NAMALWA (cell line): ENCODE measurements around the gene CYYR1.
"Not testable (repeated sequence)": the region's sequence is repeated elsewhere in the genome, so short reads cannot be mapped to it uniquely, and the experiment has no call there.

Experiments used
- DNase-seq: peaks from one replicate; pipeline ENCODE4 v3.0.0-alpha.2; 2015; ENCODE audit warnings: low spot score

Gene CYYR1

DNA sequence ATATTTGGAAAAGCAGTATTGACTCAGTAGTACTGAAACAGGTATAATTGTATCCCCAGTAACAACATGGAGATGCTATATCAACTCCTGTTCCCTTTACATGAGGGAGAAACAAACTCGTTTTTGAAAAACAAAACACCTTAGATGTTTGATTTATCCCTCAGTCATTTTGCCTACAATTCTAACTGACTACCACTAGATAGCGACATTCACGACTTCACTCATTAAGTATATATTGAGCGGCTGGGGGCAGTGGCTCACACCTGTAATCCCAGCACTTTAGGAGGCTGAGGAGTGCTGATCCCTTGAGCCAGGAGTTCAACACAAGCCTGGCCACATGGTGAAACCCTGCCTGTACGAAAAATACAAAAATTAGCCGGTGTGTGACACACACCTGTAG, 83.3 kb downstream of the CYYR1 start:
- DNase-seq = no peak

DNA sequence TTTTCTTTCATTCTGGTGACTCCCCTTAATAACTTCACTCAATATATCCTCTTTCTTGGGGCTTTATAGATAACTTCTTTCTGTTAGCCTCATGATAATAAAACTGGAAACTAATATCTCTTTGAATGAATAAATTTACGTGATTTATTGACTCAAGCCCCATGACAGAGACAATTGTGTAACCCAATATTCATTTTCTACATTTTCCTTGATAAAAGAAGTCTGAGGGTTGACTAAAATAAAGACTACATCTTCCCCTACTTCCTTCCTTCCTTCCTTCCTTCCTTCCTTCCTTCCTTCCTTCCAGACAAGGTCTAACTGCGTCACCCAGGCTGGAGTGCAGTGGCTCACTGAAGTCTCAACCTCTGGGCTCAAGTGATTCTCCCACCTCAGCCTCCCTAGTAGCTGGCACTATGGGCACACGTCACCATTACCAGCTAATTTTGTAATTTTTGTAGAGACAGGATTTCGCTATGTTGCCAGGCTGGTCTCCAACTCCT, 85.1 kb downstream of the CYYR1 start:
- no peak for DNase-seq

DNA sequence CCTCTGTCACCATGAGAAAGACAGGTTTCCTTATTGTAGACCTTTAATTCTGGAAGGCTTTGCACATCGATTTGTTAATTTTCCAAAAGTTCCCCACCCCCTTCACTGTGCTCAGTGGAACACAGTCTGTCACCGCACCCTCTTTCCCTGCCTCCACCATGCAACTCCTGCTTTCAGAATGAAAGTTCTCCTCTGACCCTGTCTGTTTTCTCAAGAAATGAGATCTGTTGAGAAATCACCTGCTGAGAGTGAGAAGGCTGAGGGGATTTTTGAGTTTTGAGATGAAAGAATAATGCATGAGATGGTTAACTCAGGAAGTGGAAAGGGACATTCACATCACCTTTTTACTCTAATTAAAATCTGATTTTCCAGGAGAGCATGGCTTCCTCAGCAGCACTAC, 99.6 kb downstream of the CYYR1 start:
- DNase-seq = no peak

DNA sequence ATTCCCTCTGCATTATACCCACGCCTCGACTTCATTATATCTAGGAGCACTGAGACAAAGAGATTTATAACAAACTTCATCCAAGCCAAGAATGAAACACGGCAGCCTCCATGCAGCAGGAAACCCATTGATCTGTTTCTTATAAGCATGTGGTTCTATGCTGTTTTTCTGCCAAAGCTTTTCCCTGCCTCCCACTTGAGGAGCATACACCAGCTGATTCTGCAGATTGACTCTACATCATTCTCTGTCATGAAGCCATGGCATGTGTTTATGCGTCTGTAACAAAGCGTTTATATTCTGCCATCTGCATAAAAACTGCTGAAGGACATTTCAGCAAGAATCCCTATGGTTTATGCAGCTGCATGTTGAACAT, 102.0 kb downstream of the CYYR1 start:
- DNase-seq = no peak

DNA sequence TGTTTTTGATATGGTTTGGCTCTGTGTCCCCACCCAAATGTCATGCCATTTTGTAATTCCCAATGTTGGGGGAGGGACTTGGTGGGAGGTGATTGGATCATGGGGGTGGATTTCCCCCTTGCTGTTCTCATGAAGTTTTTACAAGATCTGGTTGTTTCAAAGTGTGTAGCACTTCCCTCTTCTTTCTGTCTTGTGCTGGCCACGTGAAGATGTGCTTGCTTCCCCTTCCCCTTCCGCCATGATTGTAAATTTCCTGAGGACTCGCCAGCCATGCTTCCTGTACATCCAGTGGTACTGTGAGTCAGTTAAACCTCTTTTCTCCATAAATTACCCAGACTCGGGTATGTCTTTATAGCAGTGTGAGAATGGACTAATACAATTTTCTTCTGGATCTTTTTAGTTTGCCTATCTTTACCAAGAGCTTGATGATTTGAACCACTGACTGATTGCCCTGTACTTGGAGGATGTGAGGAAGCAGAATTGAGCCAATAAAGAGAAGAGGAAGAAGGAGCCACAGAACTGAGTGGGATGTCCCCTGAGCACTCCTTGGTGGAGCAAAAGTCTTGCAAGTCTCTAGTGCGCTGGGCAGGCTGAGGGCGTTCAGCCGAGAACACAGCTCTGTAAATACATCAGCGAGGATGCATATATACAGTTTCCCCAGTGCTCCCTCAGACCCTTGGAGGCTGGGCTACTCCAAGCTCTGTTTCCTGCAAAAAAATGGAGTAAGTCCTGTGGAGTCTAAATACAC, 102.6 kb downstream of the CYYR1 start:
- no peak for DNase-seq

DNA sequence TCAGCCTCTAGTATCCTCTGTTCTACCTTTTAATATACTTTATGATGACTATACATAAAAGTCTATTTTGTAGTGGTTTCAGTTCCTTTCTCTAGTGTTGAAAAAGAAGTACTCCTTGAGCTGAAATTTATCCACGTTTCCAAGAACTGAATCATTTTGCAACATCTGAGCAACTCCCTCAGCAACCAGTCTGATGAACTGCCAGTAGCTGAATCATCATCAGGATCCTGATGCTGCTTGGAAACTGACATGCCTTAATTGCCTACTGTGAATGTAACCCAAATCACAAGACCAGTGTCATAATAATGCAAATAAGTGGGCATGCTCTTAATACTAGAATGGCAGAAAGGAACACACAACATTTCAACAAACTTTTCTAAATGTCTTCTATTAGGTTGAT, 103.3 kb downstream of the CYYR1 start:
- DNase-seq = no peak

DNA sequence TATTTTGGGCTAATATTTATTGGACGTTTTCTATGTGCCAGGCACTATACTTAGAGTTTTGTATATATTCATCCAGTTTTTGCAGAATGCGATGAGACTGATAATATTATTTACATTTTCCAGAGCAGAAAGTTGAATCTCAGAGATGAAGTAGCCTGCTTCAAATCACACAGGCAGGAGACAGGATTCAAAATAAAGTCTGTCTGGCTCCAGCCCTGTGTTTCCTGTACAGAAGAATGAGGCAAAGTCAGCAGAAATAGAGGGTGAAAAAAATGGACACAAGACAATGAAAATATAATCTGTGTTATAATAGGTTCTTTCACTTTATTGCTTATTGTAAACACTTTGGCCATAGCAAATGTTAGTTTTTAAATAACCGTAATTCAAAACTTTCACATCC, 107.2 kb downstream of the CYYR1 start:
- DNase-seq = no peak

DNA sequence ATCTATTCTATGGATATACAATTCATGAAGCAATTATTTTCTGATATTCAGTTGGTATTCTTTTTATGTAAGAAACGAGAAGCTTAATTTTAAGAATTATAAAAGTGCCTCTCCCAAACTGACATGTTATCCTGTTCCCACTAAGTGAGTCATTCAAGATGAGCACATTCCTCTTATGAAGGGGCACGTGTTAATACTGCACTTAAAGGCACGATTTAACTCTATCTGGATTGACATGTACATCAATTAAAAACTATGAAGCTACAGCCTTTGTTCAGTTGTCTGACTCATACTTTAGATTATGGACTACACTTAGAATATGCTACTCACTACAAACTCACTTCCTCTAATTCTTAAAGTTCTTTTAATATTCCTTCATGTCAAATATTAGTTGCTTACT, 111.6 kb downstream of the CYYR1 start:
- no peak for DNase-seq

DNA sequence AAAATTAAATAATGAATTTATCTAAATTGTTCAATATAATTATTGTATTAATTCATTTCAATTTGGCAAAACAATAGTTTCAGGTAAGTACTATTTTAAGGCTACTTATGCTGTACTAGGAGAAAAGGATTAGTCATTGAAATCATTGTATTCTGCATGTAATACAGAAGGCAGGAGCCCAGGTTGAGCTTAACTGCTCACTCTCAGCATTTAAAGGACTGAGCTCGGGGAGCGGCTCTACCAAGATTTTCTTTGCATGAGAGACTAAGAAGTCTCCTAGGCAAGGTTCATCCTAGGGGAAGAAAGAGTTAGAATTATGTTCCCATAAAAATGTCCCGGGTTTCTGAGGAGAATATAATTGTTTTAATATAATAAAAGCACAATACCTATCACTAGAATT, 112.5 kb downstream of the CYYR1 start:
- DNase-seq = no peak

DNA sequence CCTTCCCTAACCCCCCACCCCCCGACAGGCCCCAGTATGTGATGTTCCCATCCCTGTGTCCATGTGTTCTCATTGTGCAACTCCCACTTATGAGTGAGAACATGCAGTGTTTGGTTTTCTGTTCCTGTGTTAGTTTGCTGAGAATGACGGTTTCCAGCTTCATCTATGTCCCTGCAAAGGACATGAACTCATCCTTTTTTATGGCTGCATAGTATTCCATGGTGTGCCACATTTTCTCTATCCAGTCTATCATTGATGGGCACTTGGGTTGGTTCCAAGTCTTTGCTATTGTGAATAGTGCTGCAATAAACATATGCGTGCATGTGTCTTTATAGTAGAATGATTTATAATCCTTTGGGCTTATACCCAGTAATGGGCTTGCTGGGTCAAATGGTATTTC, 114.2 kb downstream of the CYYR1 start:
- DNase-seq = not testable (repeated sequence)

DNA sequence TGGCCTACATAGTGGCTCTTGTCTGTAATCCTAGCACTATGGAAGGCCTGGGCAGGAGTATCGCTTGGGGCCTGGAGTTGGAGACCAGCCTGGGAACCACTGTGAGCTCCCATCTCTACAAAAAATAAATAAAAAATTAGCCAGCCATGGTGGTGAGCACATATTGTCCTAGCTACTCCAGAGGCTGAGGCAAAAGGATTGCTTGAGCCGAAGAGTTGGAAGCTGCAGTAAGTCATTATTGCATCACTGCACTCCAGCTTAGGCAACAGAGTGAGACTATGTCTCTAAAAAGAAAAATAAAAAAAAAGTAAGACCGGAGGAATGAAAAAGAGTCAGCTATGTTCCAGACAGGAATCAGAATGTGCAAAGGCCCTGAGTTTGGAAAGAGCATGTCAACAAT, 115.3 kb downstream of the CYYR1 start:
- no peak for DNase-seq

DNA sequence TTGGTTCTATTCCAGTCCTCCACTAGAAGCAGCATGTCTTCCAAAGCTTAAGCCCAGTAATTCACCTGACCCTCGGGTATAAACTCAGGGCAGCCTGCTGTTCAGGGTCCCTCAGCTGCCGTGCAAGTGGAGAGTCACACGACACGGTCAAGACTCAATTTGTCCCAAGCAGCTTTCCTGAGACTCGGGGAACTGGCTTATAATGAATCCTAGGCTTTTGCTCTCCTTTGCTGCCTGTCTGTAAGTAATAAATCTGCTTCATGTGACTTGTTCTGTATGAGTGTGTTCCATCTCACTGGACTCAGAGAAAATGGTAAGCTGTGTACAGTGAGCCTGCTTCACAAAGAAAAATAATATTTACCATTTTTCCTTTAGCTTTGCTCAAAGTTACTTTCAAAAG, 119.8 kb downstream of the CYYR1 start:
- DNase-seq = no peak

DNA sequence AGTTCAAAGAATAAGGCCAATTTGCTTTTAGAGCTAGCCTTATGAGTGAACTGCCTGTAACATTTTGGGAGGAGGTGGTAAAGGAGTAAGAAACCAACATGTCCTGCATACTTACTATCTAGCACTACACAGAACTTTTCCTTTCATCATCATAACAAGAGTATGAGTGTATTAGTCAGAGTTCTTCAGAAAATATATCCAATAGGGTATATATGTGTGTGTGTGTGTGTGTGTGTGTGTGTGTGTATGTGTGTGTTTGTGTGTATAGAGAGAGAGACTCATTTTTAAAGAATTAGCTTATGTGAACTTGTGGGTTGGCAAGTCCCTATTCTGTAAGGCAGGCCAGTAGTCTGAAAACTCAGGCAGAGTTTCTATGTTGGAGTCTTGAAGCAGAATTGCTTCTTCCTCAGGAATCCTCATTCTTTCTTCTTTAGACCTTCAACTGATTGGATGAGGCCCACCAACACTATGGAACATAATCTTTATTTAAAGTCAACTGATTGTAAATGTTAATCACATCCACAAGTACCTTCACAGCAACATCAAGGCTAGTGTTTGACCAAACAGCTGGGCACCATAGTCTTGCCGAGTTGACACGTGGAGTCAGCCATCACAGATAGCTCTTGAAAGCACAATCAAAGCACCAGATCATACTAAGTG, 121.9 kb downstream of the CYYR1 start:
- DNase-seq = no peak

DNA sequence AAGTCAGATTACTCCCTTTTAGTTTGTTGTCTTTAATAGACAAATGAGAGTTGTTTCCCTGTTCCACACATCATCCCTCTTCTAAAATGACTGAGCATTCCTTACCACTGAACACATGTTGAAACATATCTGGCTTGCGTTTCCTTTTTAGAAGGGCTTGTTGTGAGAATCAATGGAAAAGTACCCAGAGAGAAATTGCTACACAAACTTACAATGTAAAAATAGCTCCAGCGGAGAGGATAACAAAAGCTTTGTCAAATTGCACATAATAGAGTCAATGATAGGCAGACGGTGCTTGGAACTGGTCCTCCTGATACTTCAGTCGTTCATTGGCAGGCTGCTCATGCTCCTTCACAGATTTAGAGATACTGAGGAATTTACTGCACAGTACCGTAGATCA, 123.9 kb downstream of the CYYR1 start:
- no peak for DNase-seq

DNA sequence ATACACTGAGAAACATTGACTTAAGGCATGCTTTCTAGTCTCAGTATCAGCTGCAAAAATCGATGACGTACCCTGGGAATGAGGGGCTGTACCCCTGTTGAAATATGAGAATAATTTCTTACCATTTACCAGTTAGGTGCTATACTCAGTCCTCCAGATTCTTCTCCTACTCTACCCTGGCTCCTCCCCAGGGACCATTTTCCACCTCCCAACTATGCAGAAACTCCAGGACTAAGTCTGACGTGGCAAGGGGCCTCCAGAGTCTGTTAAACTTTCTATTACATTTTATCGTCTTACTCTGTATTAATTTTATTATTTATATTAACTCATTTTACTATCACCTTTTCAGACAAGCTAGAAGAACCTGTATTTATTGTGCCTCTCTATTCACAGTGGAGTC, 124.3 kb downstream of the CYYR1 start:
- DNase-seq = no peak

DNA sequence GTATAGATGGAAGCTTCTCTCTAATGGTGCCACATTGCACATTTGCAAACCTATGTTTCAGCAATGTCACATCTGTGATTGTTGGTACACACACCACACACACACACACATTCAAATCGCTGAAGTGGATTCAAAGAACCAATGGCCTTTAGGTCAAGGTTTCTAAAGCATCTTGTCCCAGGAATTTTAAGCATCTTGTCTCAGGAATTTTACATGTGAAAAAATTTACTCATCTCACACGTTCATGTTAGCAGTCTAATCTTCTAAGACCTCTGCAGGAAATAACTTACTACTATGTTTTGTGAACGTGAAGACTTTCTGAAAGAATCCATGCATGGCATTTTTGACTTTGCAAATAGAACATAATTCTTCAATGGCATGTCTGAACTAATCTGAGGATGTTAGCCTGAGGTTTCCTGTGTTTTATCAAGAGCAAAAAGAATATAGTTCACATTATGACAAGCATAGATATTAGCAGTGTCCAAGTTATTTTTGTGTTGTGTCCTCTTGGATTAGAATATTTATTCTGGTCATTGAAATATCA, 125.1 kb downstream of the CYYR1 start:
- no peak for DNase-seq

DNA sequence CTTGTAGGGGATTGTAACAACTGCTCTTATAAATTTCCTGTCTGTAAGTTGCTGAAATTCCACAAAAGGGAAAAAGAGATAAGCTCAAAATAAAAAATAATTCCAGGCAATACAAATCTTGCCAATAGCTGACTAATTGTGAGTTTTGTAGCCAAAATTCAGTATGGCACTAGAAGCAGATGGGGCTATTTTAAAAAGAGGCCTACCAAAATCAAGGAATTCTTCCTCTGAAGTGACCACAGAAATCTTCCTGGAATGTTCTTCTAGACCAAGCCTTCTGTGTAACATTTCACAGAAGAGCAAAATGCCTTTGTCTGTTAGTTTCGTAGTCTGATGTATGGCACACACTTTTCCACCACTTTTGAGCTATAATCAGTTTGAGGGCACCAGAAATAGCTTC, 127.6 kb downstream of the CYYR1 start:
- DNase-seq = no peak

DNA sequence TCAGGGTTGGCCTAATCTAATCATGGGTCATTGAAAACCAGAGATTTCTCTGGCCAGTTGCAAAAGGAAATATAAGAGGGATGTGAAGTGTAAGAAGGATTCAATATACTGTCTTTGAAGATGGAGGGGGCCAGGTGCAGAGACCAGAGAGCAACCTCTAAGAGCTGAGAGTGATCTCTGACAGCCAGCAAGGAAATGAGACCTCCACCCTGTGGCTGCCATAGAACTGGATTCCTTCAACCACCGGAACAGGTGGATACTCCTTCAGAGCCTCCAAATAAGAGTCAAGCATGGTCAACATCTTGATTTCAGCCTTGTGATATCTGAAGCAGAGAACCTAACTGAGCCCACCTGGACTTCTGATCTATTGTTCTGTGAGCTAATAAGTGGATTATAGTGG, 128.4 kb downstream of the CYYR1 start:
- DNase-seq = no peak

DNA sequence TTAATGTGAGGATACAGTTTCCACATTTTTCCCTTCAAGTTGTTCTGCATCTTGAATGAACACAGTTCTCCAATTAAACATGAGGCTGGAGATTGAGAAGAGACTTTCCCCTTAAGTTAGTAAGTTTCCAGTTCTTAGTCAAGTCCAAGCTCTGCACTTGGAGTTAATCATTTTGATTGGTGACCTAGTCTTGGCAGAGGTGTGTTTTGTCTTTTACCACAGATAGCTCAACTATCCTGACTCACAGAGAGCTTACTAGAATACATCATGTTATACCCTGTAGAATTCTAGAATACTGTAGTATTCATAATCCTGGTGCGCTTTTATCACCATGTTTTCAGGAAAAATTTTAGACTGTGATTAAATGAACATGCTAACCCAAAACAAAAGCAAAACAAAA, 129.2 kb downstream of the CYYR1 start:
- no peak for DNase-seq

DNA sequence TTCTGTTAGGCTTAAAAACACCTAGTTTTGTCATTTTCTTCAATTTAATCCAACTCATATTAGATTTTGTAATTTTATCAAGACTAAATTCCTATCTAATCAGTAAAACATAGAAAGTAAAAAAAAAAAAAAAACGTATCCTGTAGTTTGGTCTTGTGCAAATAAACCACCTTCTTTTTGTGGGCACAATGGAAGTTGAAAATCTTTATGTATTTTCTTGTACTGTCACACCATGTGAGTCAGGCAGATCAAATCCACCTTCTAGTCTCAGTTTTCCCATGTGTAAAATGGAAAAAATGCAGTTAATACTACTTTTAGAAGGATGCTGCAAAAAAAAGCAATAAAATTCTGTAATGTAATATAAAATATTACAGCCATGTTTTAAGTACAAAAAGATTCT, 129.8 kb downstream of the CYYR1 start:
- no peak for DNase-seq

DNA sequence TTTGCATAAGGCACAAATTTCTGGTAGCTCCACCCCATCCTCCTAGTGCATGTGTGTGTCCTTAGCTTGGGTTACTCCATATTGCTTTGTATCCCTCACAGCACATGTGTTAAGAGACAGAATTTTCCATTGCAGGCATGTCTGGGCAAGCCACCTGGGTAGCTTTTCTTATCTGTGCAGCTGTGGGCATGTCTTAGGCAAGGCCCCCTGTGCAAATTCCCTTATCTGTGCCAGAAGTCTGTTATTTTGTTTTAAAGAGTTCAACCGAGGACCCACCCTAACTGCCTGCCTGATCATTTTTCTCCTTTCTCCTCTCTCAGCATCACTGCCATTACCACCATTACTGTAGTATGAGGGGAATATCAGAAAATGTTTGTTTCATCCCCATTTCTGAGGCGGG, 131.9 kb downstream of the CYYR1 start:
- DNase-seq = no peak

DNA sequence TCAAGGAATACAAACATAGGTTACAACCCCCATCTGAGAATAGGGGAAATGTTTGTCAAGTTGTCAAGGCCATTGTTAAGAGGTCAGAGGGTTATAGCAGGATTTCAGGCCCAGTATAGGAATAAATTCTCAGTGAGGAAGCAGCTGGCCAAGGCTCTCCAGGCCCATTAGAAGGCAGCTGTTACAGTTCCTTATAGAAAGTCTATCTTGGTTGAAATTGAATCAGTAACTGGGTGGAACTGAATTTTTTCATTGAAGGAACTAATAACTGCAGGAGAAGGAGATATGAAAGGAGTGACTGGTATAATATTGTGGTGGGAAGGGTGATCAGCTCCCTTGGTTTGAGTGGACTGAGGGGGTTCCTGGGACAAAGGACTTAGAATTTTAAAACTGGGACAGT, 134.1 kb downstream of the CYYR1 start:
- no peak for DNase-seq

DNA sequence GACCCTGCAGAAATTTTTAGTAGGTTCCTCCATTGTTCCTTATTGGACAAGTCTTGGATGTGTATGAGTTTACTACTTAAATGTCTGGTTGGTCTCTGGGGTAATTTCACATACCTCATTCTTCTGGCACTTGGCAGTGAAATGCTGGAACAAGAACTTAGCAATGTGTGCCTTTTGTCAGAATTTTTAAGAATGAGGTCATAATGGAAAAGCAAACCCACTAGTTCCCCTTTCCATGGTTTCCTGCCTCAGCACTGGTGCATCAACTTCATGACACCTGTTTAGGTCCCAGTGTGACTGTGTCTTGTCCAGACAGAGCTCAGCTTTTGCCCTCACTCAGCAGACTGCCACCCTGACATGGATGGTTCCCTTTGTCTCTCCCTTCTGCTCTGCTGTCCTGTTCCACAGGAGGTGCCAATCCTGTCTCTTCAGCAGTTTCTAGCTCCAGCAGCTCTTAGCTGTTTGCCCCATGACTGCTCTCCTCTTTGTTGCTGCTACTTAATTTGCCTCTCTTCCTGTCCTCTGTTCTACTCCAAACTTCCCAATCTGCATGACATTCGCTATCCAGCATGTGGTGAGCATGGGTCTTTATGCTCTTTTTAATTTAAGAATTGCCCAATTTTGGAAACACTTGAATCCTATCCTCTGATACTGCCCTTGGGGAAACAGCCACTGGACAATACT, 135.6 kb downstream of the CYYR1 start:
- no peak for DNase-seq
